GM18909 (cell line): ENCODE measurements around the gene MED20.

ENCODE experiments used
- ATAC-seq: cut with Tn5 transposase; IDR thresholded peaks from one replicate; pipeline ENCODE4 v1.9.1; 2021; ENCODE audit warnings: mild to moderate bottlenecking; ENCODE audit not compliant: unreplicated experiment, poor library complexity

Gene MED20

DNA sequence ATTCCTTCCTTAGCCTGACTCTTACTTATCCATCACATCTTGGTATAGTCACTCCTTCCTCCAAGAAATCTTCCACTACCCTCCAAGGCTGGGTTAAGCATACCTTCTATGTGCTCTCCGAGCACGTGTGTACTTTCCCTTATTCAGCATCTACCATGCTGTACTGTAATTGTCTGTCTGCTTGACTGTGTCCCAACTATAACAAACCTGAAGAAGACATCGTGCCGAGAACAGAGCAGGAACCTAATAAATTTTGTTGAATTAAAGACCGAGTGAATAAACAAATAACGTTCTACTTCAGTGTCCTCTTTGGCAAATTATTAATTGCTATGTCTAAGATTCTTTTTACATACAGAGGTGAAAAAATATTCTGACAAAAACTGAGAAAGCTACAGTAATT is 61.6 kb downstream of the MED20 start:
- ATAC-seq = no peak

DNA sequence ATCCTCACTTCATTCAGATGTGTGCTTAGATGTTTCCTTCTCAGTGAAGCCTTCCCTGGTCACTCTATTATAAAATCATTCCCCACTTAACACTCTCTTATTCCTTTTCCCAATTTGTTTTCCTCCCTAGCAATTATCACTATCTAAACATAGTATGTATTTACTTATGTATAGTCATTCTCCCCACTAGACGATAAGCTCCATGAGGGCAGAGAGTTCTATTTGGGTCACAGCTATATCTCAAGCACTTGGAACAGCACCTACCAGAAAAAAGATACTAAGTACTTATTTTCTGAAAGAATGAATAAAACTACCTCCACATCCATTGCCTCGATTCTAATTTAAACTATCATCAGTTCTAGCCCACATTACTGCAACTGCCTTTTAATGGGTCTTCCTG is 62.2 kb downstream of the MED20 start:
- ATAC-seq = no peak
